HG03103 (cell line): ENCODE data around the gene SIDT2.

Source experiments
- ATAC-seq: cut with Tn5 transposase; IDR thresholded peaks from one replicate; pipeline ENCODE4 v1.9.1; 2021; ENCODE audit warnings: low read depth; ENCODE audit not compliant: unreplicated experiment

The SIDT2 gene

DNA sequence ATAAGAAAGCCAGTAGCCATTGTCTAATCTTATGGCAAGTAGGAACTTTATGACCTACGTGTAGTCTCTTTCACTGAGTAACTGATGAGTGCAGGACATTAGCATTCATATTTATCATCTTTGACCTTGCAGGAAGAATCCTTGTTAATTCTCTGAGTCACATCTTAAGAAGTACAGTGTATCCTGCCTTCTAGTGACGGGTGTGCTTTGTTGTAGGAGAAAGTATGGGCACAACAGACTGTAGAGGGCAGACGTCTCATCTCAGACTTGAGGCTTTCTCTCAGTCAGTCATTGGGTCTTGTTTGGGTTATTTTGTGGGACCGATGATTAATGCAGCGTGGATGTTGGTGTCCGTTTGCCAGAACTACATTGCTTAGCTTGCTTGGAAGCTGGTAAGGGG, 60.8 kb downstream of the SIDT2 start:
- no peak for ATAC-seq
